Activated naive CD8-positive, alpha-beta T cell treated with anti-CD3 and anti-CD28 coated beads, Interleukin-2, amount 50 U/mL, for 16 hours (primary cell): Measurements from ENCODE around the gene ANKS4B.
"Not testable (repeated sequence)": the region's sequence is repeated elsewhere in the genome, so short reads cannot be mapped to it uniquely, and the experiment has no call there.

Experiments used
- DNase-seq: peaks from one replicate; pipeline ENCODE4 v3.0.0-alpha.2; 2020; ENCODE audit warnings: low read depth, low spot score

ANKS4B gene

GRCh38 chr16:21233521-21234150, at the start of gene ANKS4B:
Gene ANKS4B, plus strand, starts transcription at chr16:21233699. Its CDS starts 39 bp downstream, at chr16:21233738.
- DNase-seq = no peak

- no peak for DNase-seq
Observed at GRCh38 chr16:21183995-21184394, 49.5 kb upstream of the ANKS4B start.

- DNase-seq = no peak
Observed at GRCh38 chr16:21184834-21185233, 48.7 kb upstream of the ANKS4B start.

GRCh38 chr16:21185659-21186325, 47.7 kb upstream of the ANKS4B start:
- no peak for DNase-seq

- no peak for DNase-seq
Observed at GRCh38 chr16:21186326-21186691, 47.2 kb upstream of the ANKS4B start.

GRCh38 chr16:21189311-21189710, 44.2 kb upstream of the ANKS4B start:
- no peak for DNase-seq

- no peak for DNase-seq
Observed at GRCh38 chr16:21190013-21190412, 43.5 kb upstream of the ANKS4B start.

- DNase-seq = no peak
Observed at GRCh38 chr16:21190599-21190998, 42.9 kb upstream of the ANKS4B start.

- no peak for DNase-seq
Observed at GRCh38 chr16:21192991-21193390, 40.5 kb upstream of the ANKS4B start.

- no peak for DNase-seq
Observed at GRCh38 chr16:21194771-21195301, 38.7 kb upstream of the ANKS4B start.

- DNase-seq = not testable (repeated sequence)
Observed at GRCh38 chr16:21195330-21195729, 38.2 kb upstream of the ANKS4B start.

- DNase-seq = no peak
Observed at GRCh38 chr16:21197112-21197511, 36.4 kb upstream of the ANKS4B start.

GRCh38 chr16:21197621-21198020, 35.9 kb upstream of the ANKS4B start:
- no peak for DNase-seq

GRCh38 chr16:21199607-21200218, 33.8 kb upstream of the ANKS4B start:
- no peak for DNase-seq

GRCh38 chr16:21203155-21203797, 30.2 kb upstream of the ANKS4B start:
- DNase-seq = no peak

GRCh38 chr16:21205303-21205702, 28.2 kb upstream of the ANKS4B start:
- no peak for DNase-seq

GRCh38 chr16:21206550-21206949, 26.9 kb upstream of the ANKS4B start:
- no peak for DNase-seq

GRCh38 chr16:21208446-21209230, 24.9 kb upstream of the ANKS4B start:
- no peak for DNase-seq

- no peak for DNase-seq
Observed at GRCh38 chr16:21211486-21211885, 22.0 kb upstream of the ANKS4B start, which contains the start of gene ZP2. Gene ZP2, minus strand, starts transcription at chr16:21211574. Its CDS starts 27 bp downstream, at chr16:21211547.

GRCh38 chr16:21214086-21214485, 19.4 kb upstream of the ANKS4B start:
- no peak for DNase-seq

GRCh38 chr16:21217121-21217520, 16.4 kb upstream of the ANKS4B start:
- DNase-seq = no peak
